ENCODE measurements around the gene CCDC24. TPM values are rescaled to one million over a fixed set of nuclear protein-coding genes. Genes with fewer than 3 reads are reported as not detected.

Gene CCDC24
- total and polyA plus RNA-seq, 9 of the 15 experiments (the other 6 are each of a cell fraction or from before 2014, with no cell fraction given): 0.31 to 4.5 (median 1.5) TPM

- TF ChIP-seq STAT6 (CRISPR knock-in tag; IDR thresholded peaks at IDR 0.05) (no peak), XRCC3 (IDR thresholded peaks at IDR 0.05) (no peak), MAZ (CRISPR knock-in tag; conservative IDR thresholded peaks at IDR 0.05 in 1 of 2, IDR thresholded peaks at IDR 0.05 in 1 of 2) (no peak), NCOA1 (IDR thresholded peaks at IDR 0.05; ENCODE audit: low read depth) (peak; percentile 53; the same call in 1 of the 2 replicates), SREBF2 (CRISPR knock-in tag; IDR thresholded peaks at IDR 0.05) (no peak), ARNT (IDR thresholded peaks at IDR 0.05) (no peak; a peak in 1 of 4 replicates), UBTF (IDR thresholded peaks at IDR 0.05; ENCODE audit: borderline replicate concordance in 1 of 2, low read depth in 2 of 2, low read length in 2 of 2) (no peak), CEBPZ (IDR thresholded peaks at IDR 0.05; ENCODE audit: borderline replicate concordance, low read depth, low read length) (no peak), SMAD4 (CRISPR knock-in tag; conservative IDR thresholded peaks at IDR 0.05) (no peak; the same call in 1 of the 2 replicates), NR2C2 (CRISPR knock-in tag; IDR thresholded peaks at IDR 0.05) (no peak), NR2C2 (tag; IDR thresholded peaks at IDR 0.05) (peak; percentile 70; the same call in 1 of the 2 replicates), NEUROD1 (IDR thresholded peaks at IDR 0.05; ENCODE audit: borderline replicate concordance, low read depth, low read length, partially characterized antibody) (peak; percentile 71), RBM39 (optimal IDR thresholded peaks at IDR 0.05; ENCODE audit: low read depth, low read length) (no peak), SRSF7 (optimal IDR thresholded peaks at IDR 0.05; ENCODE audit: low read depth, low read length) (no peak)
Measured at GRCh38 chr1:44044071-44044801, 52.8 kb downstream of the CCDC24 start (continued).
